ENCODE measurements around the gene SSBP3.

Gene SSBP3

GRCh38 chr1:54337034-54337433 lies 69.2 kb downstream of the SSBP3 start:
- H3K9me3 ChIP-seq (ENCODE audit: insufficient read depth, low read length) = no peaks in the 10 kb centered on the region
- no peak for TF ChIP-seq EZH2phosphoT487 (conservative IDR thresholded peaks at IDR 0.05; ENCODE audit: low read length)
- no peak for TF ChIP-seq CTCF (IDR thresholded peaks at IDR 0.05; ENCODE audit: insufficient read depth, low read length, poor library complexity, severe bottlenecking)
- no peak overlapping the region for H2AFZ ChIP-seq (ENCODE audit: low read depth, low read length, severe bottlenecking)
- no peak overlapping the region for H3K27ac ChIP-seq (ENCODE audit: low read depth, low read length)
- no peaks in the 10 kb centered on the region for H3K9me2 ChIP-seq (replicated peaks; ENCODE audit: insufficient read depth, low read length)
- H4K20me1 ChIP-seq (ENCODE audit: low read depth, low read length) = no peaks in the 10 kb centered on the region
- H3K36me3 ChIP-seq (ENCODE audit: low read length) = no peaks in the 10 kb centered on the region
- H3F3A ChIP-seq (ENCODE audit: insufficient read depth) = no peaks in the 10 kb centered on the region
- H3K4me2 ChIP-seq (ENCODE audit: low read depth, low read length, poor library complexity, severe bottlenecking) = no peak overlapping the region
- no peak overlapping the region for H3K9ac ChIP-seq (ENCODE audit: low read length)
- no peaks in the 10 kb centered on the region for H3K27me3 ChIP-seq (ENCODE audit: low read length)
- H3K79me2 ChIP-seq (ENCODE audit: insufficient read depth, low read length) = no peaks in the 10 kb centered on the region
- H3K4me3 ChIP-seq (ENCODE audit: insufficient read depth, low read length, poor library complexity, severe bottlenecking) = no peak overlapping the region

- Histone ChIP-seq H3K4me2 (ENCODE audit: low read depth, low read length, poor library complexity, severe bottlenecking) (no peak overlapping the region), H3K27ac (ENCODE audit: low read depth, low read length) (no peak overlapping the region), H2AFZ (ENCODE audit: low read depth, low read length, severe bottlenecking) (no peak overlapping the region), H3K9me2 (replicated peaks; ENCODE audit: insufficient read depth, low read length) (no peaks in the 10 kb centered on the region), H3K9me3 (ENCODE audit: insufficient read depth, low read length) (no peaks in the 10 kb centered on the region), H3K27me3 (ENCODE audit: low read length) (no peaks in the 10 kb centered on the region), H3K9ac (ENCODE audit: low read length) (no peak overlapping the region), H3K36me3 (ENCODE audit: low read length) (no peaks in the 10 kb centered on the region), H3K79me2 (ENCODE audit: insufficient read depth, low read length) (no peaks in the 10 kb centered on the region), H3K4me3 (ENCODE audit: insufficient read depth, low read length, poor library complexity, severe bottlenecking) (no peak overlapping the region), H4K20me1 (ENCODE audit: low read depth, low read length) (no peaks in the 10 kb centered on the region), H3F3A (ENCODE audit: insufficient read depth) (no peaks in the 10 kb centered on the region)
- TF ChIP-seq CTCF (IDR thresholded peaks at IDR 0.05; ENCODE audit: insufficient read depth, low read length, poor library complexity, severe bottlenecking) (no peak), EZH2phosphoT487 (conservative IDR thresholded peaks at IDR 0.05; ENCODE audit: low read length) (no peak)
Observed at GRCh38 chr1:54336116-54336515, 70.1 kb downstream of the SSBP3 start.

GRCh38 chr1:54335755-54336108 lies 70.5 kb downstream of the SSBP3 start:
- Histone ChIP-seq H4K20me1 (ENCODE audit: low read depth, low read length) (no peaks in the 10 kb centered on the region), H3K4me3 (ENCODE audit: insufficient read depth, low read length, poor library complexity, severe bottlenecking) (no peak overlapping the region), H3K9me3 (ENCODE audit: insufficient read depth, low read length) (no peaks in the 10 kb centered on the region), H3K27me3 (ENCODE audit: low read length) (no peaks in the 10 kb centered on the region), H3K9me2 (replicated peaks; ENCODE audit: insufficient read depth, low read length) (no peaks in the 10 kb centered on the region), H3K27ac (ENCODE audit: low read depth, low read length) (no peak overlapping the region), H3K36me3 (ENCODE audit: low read length) (no peaks in the 10 kb centered on the region), H3K79me2 (ENCODE audit: insufficient read depth, low read length) (no peaks in the 10 kb centered on the region), H2AFZ (ENCODE audit: low read depth, low read length, severe bottlenecking) (no peak overlapping the region), H3K4me2 (ENCODE audit: low read depth, low read length, poor library complexity, severe bottlenecking) (no peak overlapping the region), H3K9ac (ENCODE audit: low read length) (no peak overlapping the region), H3F3A (ENCODE audit: insufficient read depth) (no peaks in the 10 kb centered on the region)
- no peak for TF ChIP-seq EZH2phosphoT487 (conservative IDR thresholded peaks at IDR 0.05; ENCODE audit: low read length)
- no peak for TF ChIP-seq CTCF (IDR thresholded peaks at IDR 0.05; ENCODE audit: insufficient read depth, low read length, poor library complexity, severe bottlenecking)
